HG03520 (cell line): ENCODE data around the gene NUCKS1.

Source experiments
- ATAC-seq: cut with Tn5 transposase; IDR thresholded peaks from one replicate; pipeline ENCODE4 v1.9.1; 2021; ENCODE audit warnings: mild to moderate bottlenecking, moderate library complexity; ENCODE audit not compliant: unreplicated experiment

NUCKS1 gene

GRCh38 chr1:205750138-205751035 lies at the start of gene NUCKS1:
Gene NUCKS1 (minus strand): TSS chr1:205750182. CDS start chr1:205749973, 209 bp downstream.
- ATAC-seq = peak; percentile 74

GRCh38 chr1:205798577-205798976 lies 48.6 kb upstream of the NUCKS1 start:
- no peak for ATAC-seq

- ATAC-seq = no peak
These were observed 47.2 kb upstream of the NUCKS1 start for GRCh38 chr1:205797168-205797567.

DNA sequence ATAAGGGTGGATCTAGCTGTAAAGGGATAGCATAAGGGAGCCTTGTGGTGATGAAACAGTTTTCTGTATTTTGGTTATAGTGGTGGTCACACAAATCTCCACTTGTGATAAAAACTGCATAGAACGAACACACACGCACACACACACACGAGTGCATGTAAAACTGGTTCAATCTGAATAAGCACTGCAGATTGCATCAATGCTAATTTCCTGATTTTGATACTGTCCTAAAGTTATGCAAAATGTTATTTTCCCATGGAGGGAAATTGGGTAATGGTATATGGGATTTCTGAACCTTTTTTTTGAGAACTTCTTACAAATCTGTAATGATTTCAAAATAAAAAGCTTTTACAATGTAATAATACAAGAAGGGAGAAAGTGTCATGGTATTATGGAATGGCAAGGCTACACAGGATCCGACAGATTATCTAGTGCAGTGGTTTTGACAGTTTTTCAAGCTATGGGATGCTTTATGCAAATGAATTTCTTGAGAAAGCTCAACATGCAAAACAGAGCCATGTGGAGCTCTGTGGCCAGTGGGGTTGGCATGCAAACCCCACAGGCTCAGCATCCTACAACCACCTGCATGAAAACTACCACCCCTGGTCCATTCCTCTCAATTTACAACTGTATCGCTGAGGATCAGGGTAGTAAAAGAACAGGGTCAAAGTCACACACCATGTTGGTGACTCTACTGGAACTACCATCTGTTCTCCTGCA lies 44.2 kb upstream of the NUCKS1 start:
- ATAC-seq = no peak

DNA sequence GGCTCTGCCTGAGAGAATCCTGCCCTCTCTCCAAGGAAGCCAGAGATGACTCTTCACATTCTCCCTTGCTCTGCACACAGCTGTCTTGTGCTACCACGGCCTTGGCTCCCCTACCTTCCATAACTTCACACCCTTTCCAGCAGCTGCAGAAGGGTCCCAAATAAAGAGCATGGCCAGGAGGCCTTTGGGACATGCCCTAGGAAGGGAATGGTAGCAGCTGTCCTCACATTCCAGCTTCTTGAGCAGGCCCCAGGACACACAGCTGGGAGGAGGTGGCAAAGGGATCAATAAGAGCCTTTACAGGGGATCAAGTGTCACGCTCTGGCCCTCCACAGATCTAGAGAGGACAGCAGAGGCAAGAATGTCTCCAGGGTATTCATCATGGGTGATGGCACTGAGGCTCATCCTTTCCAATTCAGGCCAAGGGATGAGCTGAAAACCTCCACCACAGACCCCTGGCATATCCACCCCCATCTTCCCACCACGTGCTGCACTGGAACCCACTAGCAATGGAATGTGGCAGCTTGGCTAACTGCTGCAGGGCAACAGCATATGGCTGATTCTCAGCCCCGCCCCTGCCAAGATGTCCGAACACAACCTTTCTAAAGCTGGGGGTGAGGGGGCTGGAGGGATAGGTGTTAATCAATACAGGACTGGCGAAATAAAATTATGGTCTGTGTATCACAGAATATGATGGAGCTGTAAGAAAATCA lies 43.1 kb upstream of the NUCKS1 start:
- ATAC-seq = no peak

DNA sequence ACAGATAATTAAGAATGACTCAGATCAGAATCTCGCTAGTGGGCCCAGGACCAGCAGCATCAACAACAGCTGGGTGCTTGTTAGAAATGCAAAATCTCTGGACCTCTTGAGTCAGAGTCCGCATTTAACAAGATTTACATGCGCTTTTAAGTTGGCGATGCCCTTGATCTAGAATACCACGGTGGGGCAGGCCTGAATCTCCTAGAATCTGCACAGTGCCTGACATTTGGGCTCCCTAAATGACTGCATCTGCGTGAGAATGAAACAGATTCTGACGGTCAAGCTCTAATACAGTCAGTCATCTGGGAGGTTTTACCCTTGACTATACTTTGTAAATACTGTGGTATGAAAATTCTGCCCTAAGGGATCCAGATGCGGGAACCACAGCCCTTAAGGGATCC lies 42.5 kb upstream of the NUCKS1 start:
- ATAC-seq = no peak

DNA sequence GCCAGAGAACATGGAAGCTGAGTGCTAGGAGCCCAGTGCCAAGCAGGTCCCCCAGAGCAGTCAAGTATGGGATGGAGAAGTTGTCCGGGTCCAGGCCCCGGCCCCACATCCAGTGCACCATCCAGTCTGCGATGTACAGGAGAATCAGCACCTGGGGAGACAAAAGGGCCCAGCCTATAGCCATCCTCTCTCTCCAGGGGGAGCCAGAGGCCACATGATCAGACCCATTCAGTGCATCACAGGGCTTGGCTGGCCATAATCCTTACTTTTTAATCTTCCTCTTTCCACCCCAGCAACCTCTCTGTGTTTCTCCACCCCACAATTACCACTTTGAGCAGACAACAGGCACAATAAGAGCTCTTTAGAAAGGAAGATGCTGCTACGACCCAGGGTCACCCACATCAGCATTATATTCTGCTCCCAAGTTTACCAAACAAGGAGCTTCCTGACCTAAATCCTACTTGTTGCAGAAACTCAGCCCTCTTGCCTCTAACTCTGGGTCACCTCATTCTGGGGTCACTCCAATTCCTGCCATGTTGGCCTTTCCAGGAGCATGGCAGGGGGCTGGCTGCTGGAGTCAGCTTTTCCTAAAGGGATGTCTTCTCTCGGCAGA lies 41.7 kb upstream of the NUCKS1 start:
- no peak for ATAC-seq

GRCh38 chr1:205787287-205787916 lies 37.4 kb upstream of the NUCKS1 start:
- ATAC-seq = no peak

DNA sequence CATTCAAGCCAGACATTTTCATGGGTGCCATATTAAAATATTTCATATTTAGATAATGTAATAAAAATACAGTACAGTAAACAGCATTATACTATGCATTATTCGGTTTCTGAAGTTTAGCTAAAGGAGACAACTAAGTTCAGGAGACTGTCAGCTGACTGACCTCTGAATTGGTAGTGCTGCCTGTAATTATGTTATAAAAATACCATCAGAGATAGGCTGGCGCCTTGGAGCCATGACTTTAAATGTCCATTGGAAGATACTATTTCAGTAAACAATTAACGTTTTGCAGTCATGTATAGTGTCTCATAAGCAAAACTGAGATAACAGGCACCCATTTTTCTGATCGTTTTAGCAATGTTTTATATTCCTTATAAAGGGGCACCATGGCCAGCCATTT lies 36.6 kb upstream of the NUCKS1 start:
- ATAC-seq = no peak

- ATAC-seq = no peak
These were observed 35.5 kb upstream of the NUCKS1 start for GRCh38 chr1:205785446-205785845.

DNA sequence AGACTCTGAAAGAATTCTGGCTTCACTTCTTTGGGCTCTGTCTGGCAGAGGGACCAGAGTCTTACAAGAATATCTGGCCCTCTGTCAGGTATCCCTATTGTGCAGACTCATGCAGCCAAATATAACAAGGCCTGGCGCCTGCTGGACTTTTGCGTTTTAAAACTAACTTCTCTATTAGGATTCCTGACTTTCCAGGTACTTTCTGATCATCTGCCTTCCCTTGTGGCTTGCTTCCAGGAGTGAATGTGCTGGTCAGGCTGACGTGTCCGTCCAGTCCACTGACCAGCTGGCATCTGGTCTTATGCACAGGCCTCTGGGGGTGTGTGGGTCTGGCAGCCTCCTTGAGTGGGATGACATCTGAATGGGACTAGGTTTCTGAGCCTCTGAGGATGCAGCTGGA lies 33.9 kb upstream of the NUCKS1 start:
- no peak for ATAC-seq

DNA sequence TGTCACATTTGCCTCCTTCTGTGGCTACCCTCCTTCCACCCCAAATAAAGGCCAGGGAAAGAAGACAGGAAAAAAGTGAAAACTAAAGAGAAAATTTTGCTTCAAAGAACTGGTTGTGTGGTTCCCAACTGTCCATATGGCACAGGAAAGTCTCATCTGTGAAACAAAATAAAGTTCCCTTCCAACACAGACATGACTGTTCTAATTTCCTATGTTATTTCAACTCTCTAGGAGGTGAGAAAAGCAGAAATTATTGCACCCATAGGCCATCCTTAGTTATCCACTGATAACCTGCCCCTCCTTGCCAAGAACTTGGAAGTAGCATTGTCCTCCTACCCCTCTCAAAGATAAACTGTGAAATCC lies 33.4 kb upstream of the NUCKS1 start:
- no peak for ATAC-seq

- no peak for ATAC-seq
These were observed 32.8 kb upstream of the NUCKS1 start for GRCh38 chr1:205782627-205783432.

DNA sequence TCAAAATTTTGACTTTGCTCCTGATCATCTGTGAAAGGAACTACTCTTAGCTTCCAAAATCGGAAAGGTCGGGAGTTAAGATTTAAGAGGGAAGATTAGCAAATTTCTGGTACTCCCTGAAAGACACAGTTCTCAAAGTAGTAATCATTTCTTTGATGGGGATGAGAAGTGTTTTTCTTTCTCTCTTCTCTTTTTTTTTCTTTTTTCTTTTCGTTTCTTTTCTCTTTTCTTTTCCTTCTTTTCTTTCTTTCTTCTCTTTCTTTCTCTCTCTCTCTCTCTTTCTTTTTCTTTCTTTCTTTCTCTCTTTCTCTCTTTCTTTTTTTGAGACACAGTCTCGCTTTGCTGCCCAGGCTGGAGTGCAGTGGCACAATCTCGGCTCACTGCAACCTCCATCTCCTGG lies 30.4 kb upstream of the NUCKS1 start:
- ATAC-seq = no peak

DNA sequence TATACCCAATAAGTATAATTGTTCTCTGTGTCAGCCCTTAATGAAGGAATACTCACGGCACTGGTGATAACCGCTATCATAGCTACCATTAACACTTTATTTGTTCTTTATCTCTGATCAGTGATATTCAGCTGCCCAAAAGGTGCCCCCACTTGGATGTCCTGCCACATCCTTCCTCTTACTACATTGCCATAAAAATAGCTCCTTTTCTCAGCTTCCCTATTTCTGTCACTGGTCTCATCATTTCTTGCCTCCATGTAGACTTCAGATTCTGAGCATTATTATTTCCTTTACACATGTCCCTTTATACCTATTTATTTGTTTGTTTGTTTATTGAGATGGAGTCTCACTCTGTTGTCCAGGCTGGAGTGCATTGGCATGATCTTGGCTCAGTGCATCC lies 28.0 kb upstream of the NUCKS1 start:
- no peak for ATAC-seq

DNA sequence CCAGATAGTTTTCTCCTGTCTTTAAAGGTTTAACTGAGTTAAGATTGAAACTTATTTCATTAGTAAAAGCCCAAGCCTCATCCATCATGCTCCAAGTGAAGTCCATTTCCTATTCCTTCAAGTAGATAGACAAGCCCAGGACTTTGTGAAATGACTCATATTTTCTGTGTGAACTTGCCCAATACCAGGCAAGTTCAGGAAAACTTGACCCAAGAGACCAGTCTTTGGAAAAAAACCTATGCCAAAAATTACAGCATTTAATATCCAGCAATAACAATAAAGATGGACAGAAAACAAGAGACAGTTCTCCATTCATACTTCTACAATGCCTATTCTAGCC lies 25.7 kb upstream of the NUCKS1 start:
- ATAC-seq = no peak

DNA sequence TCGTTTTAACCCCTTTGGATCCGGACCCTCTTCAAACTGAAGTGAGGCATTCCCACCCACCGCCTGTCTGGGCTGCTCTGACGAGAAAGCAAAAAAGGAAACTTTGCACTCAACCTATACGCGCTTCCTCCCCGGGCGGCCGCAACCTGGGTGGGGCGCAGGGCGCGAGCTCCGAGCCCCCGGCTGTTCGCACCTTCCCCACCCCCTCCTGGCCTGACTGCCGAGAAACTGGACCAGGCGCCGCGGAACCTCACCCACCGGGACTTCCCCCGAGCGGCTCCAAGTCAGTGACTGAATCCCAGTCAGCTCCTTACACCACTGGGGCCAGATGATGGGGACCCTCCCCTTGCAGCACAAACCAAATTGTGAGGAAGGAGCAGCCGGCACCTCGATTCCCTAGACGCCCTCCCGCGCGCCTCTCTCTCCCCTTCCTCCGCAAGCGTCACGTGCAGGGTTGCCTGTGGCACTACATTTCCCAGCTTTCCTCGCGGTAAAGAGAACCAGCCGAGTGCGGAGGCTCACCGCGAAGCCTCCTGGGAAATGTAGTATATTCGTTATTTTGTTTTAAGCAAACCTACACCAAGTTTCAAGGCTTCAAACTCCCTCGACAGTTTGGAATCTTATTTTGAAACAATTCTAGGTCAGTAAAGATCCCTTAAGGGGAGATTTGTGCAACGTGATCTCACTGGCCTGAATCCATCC lies 25.2 kb upstream of the NUCKS1 start, which contains the start of gene RAB29:
TSS of gene RAB29 (minus strand) at position 468 of the 702 bp plus-strand sequence. CDS start 526 bp downstream, outside the sequence.
- ATAC-seq = peak; percentile 86

DNA sequence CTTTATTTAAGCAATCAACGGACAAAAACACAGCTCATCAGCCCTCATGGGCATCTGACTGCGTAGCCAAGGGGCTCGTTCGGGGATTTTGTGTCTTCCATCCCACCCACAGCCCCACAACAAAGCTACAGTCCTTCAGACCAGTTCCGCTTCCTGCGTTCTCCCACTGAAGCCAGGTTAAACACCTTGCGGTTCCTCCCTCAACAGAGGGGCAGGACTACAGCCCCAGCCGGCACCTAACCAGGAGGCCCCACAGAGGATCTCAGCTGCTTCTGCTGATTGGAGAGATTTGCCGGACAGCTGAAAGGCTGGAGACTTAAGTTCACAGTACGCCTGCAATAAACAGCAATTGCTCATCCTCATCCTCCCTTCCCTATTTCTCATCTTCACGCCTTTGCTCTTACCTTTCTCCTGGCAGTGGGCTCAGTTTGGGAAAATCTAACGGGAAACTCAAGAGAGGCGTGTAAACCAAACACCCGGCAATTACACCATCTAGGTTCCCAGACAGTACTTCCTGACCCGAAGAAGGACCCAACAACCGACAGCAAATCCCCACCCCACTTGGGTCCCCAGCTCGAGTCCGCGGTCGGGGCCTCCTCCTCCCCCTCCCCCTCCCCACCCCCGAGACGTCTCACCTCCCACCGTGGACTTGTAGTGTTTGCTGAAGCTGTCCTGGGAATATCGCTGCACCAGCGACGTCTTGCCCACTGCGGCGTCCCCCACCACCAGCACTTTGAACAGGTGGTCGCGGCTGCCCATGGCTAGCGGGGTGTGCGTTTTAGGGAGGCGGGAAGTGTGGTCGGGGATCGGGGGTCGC lies 24.4 kb upstream of the NUCKS1 start:
- ATAC-seq = no peak
